GM18505 (cell line): ENCODE results near the gene BACH2.

ENCODE experiments used
- ATAC-seq: cut with Tn5 transposase; IDR thresholded peaks from one replicate; pipeline ENCODE4 v1.9.1; 2021; ENCODE audit not compliant: unreplicated experiment
- POLR2A ChIP-seq: IDR thresholded peaks from 4 replicates; pipeline ENCODE4 v1.6.1; 2011; ENCODE audit warnings: borderline replicate concordance; ENCODE audit not compliant: insufficient read depth, insufficient read length; ENCODE audit errors: extremely low read depth

BACH2 gene

DNA sequence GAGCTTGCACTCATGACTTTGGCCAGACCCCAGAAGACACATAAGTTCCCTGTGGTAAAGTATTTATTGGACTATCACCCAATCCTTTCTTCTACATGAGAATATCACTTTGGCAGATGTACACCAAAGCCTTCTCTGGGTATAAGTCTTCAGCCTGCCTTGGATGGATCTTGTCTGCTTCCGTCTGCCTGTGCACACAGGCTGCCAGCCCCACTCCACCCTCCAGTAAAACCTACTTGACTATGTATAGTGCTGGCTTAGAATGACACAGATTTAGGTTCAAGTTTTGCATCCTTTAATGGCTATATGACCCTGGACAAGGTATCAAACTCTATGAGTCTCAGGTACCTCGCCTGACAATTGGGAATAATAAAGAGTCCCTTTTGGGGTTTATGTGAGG, 63.4 kb downstream of the BACH2 start:
- ATAC-seq: no peak
- TF ChIP-seq POLR2A: no peak

DNA sequence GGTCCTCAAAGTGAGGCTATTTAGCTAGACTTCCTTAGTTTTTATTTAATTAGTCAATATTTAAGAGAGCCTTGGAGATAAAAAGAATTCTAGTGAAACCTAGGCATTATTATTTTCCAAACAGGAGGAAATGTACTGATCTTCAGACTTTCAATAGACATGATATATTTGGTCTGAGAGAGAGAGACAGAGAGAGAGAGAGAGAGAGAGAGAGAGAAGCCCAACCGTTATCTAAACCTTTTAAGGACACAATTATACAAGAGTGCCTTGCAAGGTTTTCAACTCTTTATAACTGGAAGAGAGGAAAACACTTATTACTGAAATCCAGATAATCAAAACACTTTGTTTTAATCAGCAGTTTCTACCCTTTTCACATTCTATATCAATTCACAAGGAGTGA, 64.8 kb downstream of the BACH2 start:
- no peak for TF ChIP-seq POLR2A

DNA sequence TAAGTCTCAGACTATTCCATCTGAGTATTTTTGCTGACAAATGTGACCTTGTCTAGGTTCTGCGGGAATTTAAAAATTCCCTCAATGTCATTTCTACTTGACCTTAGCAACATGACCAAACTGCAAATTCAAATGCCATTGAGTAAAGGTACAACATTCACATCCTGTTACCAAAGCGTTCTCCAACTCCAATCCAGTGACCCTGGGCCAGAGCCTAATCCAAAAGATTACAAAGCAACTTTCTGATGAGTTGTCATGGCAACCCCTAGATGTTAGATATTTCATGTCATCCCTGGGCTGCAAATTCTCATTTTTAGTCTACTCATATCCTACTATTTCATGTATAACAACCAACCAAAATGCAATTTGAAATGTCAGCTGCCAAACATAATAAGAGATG, 65.3 kb downstream of the BACH2 start:
- no peak for TF ChIP-seq POLR2A
- ATAC-seq: no peak

More for the DNA sequence above, 64.8 kb downstream of the BACH2 start:
- no peak for ATAC-seq

GRCh38 chr6:90230548-90231215, 66.0 kb downstream of the BACH2 start:
- TF ChIP-seq POLR2A: no peak
- ATAC-seq: no peak

DNA sequence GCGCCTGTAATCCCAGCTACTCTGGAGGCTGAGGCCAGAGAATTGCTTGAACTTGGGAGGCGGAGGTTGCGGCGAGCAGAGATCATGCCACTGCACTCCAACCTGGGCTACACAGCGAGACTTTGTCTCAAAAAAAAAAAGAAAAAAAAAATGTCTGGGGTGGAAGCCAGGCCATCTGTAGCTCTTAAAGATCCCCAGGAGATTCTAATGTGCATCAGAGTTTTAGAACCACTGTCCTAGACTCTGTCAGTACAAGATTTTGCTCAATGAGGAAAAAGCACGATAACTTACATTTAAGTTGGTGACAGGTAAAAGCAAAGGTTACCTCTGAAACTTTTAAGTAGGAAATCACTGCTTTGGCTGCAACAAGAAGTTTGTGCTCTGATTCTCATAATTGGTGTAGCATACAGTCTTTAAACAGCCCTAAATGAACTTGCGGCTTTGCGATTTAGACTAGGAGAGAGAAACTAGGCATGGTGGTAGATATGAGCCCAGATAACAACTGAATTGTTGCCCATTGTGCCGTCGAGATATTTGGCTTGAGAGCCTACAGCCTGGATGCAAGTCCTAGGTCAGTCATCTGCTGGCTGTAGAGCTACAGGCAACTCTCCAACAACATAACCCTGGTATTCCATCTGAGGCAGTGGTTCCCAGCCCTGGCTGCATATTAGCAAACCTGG, 67.2 kb downstream of the BACH2 start:
- ATAC-seq: no peak
- no peak for TF ChIP-seq POLR2A

GRCh38 chr6:90227673-90228072, 69.0 kb downstream of the BACH2 start:
- TF ChIP-seq POLR2A: no peak
- no peak for ATAC-seq

DNA sequence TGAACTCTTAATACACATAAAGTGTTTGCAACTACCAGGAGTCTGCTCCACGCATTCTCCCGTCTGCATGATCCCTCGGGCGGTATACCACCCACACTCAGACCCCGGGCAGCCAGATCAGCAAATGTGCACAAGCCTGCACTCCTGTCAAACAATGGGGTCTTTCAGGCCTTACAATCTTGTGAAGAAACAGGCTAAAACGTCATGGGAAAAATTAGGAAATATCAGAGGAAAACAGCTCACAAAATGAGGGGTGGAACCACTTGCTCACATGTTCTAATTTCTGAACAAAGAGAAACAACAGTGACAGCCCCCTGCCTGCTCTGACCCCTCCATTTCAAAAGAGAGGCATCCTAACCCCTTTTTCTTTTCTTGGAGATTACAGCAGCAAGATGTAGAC, 69.4 kb downstream of the BACH2 start:
- no peak for TF ChIP-seq POLR2A
- ATAC-seq: no peak

DNA sequence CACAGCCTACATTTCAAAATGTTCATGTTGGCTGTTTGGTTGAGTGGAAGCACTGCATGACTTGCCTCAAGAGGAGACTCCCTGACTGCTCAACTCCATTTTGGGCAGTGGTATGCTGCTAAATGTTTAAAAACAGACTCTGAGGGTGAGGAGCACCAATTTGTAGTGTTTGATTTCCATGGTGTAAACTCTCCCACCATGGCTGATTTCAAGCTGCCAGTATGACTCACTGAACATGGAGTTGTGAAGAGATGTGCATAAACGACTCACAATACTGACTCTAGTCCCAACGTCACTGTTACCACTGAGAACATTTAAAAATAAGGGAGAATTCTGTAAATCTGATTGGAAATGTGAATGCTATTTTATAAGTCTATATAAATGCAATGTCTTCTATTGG, 70.4 kb downstream of the BACH2 start:
- no peak for TF ChIP-seq POLR2A
- ATAC-seq: no peak

- no peak for TF ChIP-seq POLR2A
- no peak for ATAC-seq
Measured at GRCh38 chr6:90224196-90224595, 72.4 kb downstream of the BACH2 start.

DNA sequence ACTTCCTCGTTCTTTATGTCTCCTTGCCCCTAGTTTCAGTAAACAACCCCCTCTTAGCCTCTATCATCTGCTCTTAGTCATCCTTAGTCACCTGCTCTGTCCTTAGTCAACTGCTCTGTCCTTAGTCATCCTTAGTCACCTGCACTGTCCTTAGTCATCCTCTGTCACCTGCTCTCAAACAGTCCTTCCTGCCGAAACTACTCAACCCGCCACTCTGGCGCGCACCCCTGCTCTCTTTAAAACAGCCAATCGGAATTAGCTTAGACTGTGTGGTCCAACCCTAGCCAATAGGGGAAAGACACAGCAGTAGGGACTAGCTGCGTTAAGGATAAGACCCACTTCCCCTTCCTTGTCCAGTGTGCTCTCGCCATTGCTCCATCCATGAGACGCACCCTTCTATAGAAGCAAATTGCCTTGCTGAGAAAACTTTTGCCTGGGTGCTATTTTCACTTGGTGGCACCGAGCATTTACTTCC, 73.9 kb downstream of the BACH2 start:
- ATAC-seq: no peak
- TF ChIP-seq POLR2A: no peak

DNA sequence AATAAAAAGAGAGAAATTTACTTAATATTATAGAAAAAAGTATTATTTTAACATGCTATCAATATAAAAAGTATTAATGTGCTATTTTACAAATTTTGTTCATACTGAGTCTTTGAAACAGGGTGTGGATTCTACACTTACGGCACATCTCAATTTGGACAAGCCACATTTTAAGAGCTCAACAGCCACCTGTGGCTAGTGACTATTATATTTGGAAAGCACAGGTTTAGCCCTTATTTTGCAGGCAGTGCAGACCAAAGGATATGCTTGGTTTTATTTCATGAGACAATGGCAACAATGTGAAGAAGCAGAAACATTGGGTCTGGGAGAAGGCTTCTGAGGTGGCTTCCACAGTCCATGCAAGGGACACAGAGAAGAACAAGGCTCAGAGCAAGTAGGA, 74.6 kb downstream of the BACH2 start:
- TF ChIP-seq POLR2A: no peak
- no peak for ATAC-seq

- ATAC-seq: no peak
- TF ChIP-seq POLR2A: no peak
Measured at GRCh38 chr6:90221403-90221802, 75.2 kb downstream of the BACH2 start.

DNA sequence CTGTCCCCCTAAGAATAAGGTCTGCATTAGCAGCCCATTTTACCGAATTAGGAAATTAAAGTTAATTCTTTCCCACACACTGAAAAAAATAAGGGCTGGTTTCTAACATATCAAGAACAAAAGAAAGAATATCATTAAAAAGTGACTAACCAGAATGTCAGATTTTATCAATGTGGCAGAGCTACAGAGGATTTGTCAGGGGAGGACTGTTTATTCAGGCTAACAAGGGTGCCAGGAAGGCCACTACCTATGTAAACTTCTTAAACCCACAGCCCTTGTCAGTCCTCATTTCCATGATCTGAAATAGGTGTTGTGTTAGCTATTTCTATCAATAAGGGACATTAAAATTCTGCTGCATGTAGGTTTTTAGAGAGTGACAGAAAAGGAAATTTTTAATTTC, 76.4 kb downstream of the BACH2 start:
- no peak for ATAC-seq
- no peak for TF ChIP-seq POLR2A

- no peak for ATAC-seq
- TF ChIP-seq POLR2A: no peak
Measured at GRCh38 chr6:90219209-90219985, 77.2 kb downstream of the BACH2 start.

DNA sequence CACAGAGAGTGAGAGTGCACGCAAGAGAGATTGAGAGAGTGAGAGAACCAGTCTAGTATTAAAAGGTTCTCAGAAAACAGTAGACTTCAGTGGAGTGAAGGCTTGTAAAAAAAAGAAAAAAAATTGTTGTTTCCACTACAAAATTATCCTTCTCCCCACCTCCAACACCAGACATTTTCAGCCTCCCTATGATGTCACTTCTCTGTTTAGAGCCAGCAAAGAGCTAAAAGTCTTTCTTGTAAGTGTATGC, 77.8 kb downstream of the BACH2 start:
- TF ChIP-seq POLR2A: no peak
- no peak for ATAC-seq

- TF ChIP-seq POLR2A: no peak
- ATAC-seq: no peak
Measured at GRCh38 chr6:90217506-90218127, 79.0 kb downstream of the BACH2 start.
